Stimulated activated CD8-positive, alpha-beta memory T cell treated with anti-CD3 and anti-CD28 coated beads, Interleukin-2, amount 100 ng/mL, for 48 hours (primary cell): Measurements from ENCODE around the gene C1QBP.
"Not testable (repeated sequence)": the region's sequence is repeated elsewhere in the genome, so short reads cannot be mapped to it uniquely, and the experiment has no call there.

Experiments
- DNase-seq, 2 donors: peaks; one replicate each; pipeline ENCODE4 v3.0.0-alpha.2; 2020; ENCODE audit warnings: low read depth in 2 of 2

C1QBP gene, protein sequence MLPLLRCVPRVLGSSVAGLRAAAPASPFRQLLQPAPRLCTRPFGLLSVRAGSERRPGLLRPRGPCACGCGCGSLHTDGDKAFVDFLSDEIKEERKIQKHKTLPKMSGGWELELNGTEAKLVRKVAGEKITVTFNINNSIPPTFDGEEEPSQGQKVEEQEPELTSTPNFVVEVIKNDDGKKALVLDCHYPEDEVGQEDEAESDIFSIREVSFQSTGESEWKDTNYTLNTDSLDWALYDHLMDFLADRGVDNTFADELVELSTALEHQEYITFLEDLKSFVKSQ

GRCh38 chr17:5438716-5439445 is at the start of gene C1QBP:
Gene C1QBP, minus strand, starts transcription at chr17:5439155. Its CDS starts 82 bp downstream, at chr17:5439073.
- DNase-seq, result peak; percentile 87 to 91

DNA sequence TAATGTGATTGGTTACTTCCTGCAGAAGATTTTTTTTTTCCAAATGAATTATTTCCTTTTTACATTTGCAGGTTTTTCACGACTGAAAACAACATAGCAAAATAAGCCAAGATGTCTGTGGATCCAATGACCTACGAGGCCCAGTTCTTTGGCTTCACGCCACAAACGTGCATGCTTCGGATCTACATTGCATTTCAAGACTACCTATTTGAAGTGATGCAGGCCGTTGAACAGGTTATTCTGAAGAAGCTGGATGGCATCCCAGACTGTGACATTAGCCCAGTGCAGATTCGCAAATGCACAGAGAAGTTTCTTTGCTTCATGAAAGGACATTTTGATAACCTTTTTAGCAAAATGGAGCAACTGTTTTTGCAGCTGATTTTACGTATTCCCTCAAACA is 49.8 kb upstream of the C1QBP start:
- no peak for DNase-seq

DNA sequence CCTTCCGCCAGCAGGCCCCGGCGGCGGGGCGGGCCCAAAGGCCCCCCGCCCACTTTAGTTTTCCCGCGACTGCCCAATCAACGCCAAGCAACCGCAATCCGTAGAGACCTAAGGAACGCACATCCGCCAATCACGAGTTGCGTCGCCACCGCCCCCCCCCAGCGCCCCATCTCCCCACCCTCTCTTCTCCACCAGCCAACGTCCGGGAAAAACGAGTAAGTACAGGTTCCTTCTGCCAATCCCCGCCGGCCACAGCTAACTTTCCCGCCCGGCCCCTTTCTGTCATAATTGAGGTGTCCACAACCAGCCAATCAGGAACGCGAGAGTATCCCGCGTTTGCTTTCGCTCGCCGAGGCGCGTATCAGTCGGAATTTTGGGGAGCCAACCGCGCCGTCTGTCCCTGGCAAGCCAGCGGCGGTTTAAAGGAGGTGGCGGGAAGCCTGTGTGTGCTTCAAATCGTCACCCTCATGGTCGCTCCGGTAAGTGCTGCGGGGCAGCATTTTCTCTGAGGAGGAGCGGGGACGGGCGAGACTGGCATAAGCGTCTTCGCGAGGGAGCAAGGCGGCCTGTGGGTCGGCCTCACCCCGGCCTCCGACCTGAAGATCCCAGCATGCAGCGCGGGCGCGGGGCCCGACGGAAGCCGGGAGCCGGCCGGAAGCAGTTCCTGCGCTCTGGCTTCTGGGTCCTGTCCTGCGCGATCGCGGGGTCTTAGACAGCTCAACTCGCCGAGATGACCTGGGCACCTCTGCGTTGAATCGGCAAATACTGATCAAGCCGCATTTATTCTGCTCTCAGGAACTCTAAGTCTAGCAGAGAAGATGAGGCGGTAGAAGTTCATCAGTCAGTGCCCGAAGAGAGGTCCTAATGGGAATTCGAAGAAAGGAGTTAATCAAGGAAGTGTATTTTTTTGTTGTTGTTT is 47.5 kb upstream of the C1QBP start, which contains the start of gene MIS12:
TSS of gene MIS12 (plus strand) at position 361 of the 919 bp plus-strand sequence. CDS start 2,297 bp downstream, outside the sequence.
- DNase-seq, result peak; percentile 91 to 96

DNA sequence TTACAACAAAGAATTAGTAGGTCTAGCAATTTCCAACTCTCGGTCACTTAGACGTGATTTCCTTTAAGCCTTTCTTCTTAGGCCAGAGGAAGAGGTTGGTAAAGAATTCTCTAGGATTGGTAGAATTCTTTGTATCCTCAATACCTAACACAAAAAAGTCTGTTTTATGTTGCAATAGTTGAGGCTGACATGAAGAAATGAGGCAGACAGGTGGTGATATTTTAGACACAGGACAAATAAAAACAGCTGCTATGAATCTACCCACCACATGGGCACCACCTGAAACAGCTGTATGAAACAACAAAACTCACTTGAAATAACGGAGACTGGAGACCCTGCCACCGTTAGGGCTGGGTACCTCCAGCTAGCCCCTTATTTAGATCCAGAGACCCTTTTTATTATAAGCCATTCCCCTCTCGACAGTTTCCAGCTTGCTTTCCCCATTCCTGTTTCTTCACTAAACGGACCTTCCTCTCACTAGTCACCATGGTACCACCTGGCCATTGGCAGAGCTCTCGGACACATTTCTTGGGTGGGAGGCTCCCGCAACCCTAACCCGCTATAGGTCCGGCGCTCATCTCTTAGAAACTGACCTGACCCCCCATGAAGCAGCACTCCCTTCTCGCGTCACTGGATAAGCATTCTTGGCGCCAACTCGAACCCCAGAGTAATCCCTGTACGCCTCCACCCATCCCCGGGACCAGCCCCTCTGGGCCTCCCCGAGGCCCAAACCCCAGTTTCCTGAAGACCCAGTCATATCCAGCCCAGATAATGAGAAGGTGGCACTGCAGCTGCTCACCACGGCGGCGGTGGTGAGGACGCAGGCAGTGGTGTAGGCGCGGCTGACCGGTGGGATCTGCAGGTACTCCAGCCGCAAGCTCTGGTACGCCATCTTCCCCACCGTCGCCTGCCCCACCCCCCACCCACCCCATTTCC is 46.6 kb upstream of the C1QBP start, which contains the start of gene DERL2:
TSS of gene DERL2 (minus strand) at position 909 of the 936 bp plus-strand sequence. CDS start at position 892, 17 bp downstream.
- DNase-seq, result no peak

- no peak for DNase-seq
Observed at GRCh38 chr17:5481451-5481850, 42.5 kb upstream of the C1QBP start.

DNA sequence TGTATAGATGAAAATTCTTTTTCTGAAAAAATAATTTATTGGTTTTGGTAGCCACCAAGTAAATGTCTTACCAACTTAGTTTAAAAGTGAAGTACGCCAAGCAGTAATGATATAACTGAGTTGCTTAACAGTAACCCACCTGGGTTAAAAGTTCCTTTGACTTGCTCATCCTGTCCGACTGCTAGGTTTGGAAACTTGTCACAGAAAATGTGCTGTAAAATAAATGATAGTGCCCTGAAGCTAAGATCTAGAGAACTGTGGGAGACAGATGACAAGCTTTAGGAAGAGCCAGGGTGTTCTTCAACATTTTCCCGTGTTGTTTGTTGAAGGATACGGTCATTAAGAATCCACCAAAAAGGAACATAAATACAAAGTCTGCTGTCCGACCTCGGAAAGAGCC is 42.0 kb upstream of the C1QBP start:
- no peak for DNase-seq

DNA sequence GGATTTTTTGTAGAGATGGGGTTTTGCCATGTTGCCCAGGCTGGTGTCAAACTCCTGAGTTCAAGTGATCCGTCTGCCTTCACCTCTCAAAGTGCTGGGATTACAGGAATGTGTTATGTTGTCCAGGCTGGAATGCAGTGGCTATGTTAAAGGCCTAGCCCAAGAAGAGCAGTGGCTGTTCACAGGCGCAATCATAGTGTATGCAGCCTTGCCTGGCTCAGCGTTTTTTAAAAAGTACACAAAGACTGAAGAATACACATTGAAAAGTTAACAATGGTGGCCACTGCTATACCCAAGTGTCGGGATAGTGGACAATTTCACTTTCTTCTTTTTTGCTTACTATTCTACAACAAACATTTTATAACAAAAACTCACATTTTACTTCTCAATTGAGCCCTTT is 40.0 kb upstream of the C1QBP start:
- DNase-seq, result no peak

DNA sequence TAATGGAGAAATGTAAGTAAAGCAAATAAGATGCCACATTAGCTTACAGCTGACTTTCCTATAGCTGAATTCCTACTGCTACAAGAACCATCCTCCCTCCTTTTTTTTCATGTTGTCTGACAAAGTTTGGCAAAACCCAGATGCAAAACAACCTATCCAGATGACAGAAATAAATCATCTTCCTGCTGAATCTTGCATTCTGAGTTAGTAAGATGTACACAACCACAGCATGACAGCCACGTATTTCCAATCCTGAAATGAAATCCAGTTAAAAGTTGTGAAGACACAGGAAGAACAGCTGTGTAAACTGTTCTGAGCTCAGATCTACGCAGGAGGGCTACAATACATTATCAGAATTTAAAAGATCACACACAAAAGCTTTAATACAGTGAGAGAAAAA is 35.0 kb upstream of the C1QBP start:
- no peak for DNase-seq

DNA sequence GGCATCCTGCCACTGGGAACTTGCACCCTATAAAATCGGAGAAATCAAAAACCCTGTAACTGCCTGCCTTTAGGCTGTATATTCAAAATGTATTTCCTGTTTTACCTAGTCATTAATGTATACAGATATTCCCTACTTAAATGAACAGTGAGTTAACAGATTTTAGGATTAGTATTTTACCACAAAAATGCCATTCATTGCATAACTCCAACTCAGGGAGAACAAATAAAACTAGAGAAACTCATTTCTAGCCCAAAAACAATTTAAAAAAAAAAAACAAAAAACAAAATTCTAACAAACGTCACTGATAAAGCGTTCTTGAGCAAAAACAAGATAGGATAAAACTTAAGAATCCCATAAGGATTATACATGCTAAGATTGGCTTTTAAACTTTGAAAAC is 33.6 kb upstream of the C1QBP start:
- DNase-seq, result no peak

DNA sequence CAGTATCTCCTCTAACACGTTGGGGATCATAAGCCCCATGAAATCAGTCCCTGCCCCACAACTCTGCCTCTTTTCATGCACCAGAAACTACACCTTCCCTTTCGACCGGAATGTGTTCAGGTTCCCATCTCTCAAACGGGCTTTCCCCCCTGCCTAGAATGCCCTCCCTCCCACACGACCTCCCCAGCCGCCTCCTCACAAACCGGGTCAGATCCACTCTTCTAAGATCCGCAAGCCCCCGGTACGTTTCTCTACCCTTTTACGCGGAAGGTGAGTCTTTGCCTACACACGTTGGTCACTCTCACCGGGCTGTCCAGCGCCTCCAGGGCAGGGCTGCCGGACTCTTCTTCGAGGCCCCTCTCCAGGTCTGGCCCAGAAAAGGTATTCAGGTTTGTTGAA is 29.1 kb upstream of the C1QBP start:
- DNase-seq, result no peak

DNA sequence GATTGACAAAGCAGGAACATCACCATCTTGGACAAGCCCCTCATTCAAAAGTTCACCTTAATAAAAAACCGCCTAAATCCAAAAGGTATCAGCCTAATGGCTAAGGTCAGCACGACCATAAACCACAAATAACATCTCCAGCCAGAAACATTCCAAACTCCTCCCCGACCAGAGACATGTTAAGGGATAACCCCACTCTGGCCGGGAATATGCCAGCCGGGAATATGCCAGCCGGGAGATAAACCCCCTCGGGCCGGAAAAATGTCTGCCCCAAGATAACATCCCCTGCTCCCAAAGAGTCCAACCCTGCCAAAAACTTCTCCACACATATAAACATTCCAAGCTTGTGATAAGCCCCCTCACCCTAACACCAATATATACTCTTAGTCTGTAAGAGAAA is 28.5 kb upstream of the C1QBP start:
- DNase-seq, result no peak

DNA sequence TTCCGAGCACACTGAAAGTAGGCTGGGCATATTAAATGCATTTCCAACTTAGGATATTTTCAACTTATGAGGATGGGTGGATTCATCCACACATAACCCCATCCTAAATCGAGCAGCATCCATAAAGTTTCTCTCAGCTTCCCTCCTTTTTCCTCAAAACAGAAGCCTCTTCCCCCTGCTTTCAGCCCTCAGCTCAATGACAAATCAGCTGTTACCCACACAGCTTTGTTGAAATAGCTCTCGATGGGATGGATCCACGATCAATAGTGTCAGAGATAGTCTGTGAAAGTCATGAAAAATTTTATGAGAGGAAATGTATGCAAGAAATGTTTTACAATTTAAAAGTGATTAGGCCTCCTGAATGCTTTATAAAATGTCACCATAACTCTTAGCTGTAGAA is 27.3 kb upstream of the C1QBP start:
- DNase-seq, result no peak

DNA sequence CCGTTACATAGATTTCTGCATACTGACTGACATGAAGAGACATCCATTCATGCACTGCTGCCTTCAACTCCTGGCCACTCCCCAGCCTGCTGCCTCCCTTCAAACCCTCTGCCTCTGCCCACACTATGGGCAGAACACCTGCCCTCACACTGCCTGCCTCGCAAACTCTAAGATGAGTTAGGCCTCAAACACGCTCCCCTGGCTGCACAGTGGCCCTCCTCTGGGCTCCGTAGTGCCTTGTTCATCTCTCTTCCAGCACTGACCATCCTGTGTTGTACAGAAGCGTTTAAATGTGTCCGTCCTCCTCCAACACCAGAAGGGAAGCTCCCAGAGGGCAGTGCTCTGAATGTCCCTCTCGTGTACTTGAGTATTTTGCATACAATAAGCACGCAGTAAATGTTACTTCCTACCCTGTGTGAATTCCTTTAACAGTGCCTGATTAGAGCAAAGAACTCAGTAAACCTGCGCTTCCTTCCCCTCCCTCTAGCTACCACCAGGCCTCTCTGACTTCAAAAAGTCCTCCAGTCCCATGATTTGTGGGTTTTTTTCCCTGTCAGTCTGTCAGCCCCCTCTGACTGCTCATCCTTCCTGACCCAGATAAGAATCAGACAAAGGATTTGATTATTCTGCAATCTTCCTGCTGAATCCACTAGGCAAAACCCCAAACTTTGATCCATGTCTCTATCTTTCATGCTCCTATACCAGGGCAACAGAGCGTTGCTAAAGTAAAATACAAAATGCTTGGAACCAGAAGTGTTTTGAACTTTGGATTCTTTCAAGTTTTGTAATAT is 26.0 kb upstream of the C1QBP start:
- no peak for DNase-seq

DNA sequence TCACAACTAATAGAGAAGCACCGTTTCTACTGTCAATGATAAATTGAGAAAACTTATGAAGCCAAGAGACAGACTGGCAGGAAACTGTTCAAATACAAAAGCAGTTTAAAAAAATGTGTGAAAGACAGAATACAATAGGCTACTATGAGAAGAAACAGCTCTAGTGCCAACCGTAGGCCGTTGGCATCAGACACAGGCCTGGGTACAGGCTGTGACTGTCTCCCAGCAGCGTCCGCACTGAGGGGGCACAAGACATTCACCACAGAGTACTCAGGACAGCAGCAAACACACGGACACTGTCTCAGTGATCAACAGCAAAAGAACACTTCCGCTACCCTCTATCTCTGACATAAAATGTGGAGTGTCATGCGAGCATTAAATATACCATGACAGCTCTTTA is 7.8 kb upstream of the C1QBP start:
- DNase-seq, result no peak

GRCh38 chr17:5444209-5444608 is 5.3 kb upstream of the C1QBP start:
- no peak for DNase-seq

DNA sequence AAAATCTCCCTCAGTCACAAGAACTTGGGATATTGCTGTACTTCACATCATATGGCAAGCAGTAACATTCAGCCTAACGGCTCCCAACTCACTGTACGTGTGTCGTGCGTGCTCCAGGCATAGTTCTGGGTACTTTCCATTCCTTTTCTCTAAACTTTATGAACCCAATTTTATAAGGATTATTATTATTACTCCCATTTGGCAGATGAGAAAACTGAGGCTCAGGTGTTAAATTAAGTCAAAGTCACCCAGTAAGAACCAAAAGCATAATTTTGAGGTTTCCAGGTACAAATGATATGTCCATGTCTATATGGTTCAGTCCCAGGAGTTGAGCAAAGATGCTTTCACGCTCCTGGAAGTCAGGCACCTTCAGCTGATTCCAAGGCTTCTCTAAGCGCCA is 4.8 kb upstream of the C1QBP start:
- no peak for DNase-seq

DNA sequence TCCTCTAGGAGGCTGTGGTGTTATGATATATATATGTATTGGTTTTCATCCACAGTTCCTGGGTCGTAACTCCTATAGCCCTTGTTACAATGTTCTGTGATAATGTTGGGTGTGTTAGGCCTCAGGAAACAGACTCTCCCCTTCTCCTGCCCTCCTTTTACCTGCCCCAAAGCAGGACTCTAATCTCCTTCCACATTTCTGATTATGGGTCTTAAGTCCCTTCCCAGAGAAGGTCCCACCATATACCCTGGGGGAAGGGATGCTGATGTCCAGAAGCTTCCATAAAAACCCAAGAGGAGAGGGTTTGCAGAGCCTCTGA is 450 bp upstream of the C1QBP start:
- no peak for DNase-seq

DNA sequence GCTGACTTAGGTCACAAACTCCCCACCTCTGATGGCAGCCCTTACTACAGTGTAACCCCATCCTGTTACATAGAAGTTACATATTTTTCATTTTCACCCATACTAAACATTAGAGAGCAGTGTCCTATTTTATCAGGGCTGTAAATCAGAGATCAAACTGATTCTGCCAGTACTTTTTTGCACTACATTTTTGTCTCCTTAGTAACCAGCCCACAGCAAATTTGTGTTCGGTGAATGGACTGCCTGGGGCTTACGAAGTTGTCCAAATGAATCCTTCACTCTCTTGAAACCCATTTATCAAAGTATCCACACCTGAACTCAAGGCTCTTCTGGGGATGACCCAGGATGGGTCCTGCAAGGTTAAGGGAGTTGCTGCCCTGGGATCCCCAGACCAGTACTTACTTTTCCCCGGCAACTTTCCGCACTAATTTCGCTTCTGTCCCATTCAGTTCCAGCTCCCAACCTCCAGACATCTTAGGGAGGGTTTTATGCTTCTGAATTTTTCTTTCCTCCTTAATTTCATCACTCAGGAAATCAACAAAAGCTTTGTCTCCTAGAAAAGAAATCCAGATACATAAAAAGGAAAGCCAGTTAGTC is 1.1 kb downstream of the C1QBP start:
- no peak for DNase-seq

GRCh38 chr17:5435781-5436315 is 3.1 kb downstream of the C1QBP start:
- DNase-seq, result not testable (repeated sequence)

DNA sequence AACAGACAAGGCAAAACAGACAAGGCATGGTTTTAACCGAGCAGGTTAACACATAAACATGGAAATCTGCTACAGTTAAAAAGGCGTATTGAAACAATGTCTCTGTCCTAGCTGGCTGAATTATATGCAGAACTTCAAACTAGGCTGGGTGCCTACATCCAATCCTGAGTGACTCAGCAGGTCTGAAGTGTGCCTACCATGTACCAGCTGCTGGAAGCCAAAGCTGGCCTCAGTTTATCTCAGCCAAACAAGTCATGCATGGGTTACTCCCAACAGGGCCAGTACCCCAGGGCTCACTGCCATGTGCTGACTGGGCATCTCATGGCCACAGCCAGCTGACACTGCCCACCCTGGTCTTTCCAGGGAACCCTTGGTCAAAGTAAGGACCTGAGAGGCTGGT is 4.0 kb downstream of the C1QBP start:
- DNase-seq, result no peak
